HL-60 (cell line): ENCODE results near the gene SERPINB7.

ENCODE experiments used
- CTCF ChIP-seq: IDR thresholded peaks from one replicate; pipeline ENCODE4 v1.5.1; 2011; ENCODE audit warnings: low read length, control low read depth, inconsistent platforms; ENCODE audit not compliant: insufficient read depth
- GABPA ChIP-seq: IDR thresholded peaks from 2 replicates; pipeline ENCODE4 v1.6.1; 2012; ENCODE audit warnings: low read depth
- POLR2AphosphoS5 ChIP-seq: IDR thresholded peaks from 2 replicates; pipeline ENCODE4 v1.6.1; 2012; ENCODE audit warnings: low read depth
- REST ChIP-seq: IDR thresholded peaks from 2 replicates; pipeline ENCODE4 v1.6.1; 2012; ENCODE audit warnings: low read depth; ENCODE audit not compliant: insufficient replicate concordance
- SPI1 ChIP-seq: IDR thresholded peaks from 2 replicates; pipeline ENCODE4 v1.6.1; 2012; ENCODE audit warnings: low read depth, mild to moderate bottlenecking, borderline replicate concordance

GRCh38 chr18:63749489-63749888 lies 25.7 kb upstream of the SERPINB7 start:
- TF ChIP-seq CTCF, result no peak
- no peak for TF ChIP-seq REST
- TF ChIP-seq GABPA, result no peak
- TF ChIP-seq SPI1, result no peak
- no peak for TF ChIP-seq POLR2AphosphoS5
